GM10266 (cell line): ENCODE data around the gene TRA2A.

Experiments used
- DNase-seq: peaks from one replicate; pipeline ENCODE4 v3.0.0; 2012; ENCODE audit errors: extremely low spot score
- TF ChIP-seq, protein P1 (sequence below): IDR thresholded peaks from 2 replicates; pipeline ENCODE4 v1.5.1; 2012; ENCODE audit warnings: mild to moderate bottlenecking, low read depth; ENCODE audit not compliant: control insufficient read depth, insufficient read depth; ENCODE audit errors: missing control alignments

Gene TRA2A

GRCh38 chr7:23544913-23545354 lies 13.2 kb upstream of the TRA2A start:
- TF ChIP-seq, protein P1, sequence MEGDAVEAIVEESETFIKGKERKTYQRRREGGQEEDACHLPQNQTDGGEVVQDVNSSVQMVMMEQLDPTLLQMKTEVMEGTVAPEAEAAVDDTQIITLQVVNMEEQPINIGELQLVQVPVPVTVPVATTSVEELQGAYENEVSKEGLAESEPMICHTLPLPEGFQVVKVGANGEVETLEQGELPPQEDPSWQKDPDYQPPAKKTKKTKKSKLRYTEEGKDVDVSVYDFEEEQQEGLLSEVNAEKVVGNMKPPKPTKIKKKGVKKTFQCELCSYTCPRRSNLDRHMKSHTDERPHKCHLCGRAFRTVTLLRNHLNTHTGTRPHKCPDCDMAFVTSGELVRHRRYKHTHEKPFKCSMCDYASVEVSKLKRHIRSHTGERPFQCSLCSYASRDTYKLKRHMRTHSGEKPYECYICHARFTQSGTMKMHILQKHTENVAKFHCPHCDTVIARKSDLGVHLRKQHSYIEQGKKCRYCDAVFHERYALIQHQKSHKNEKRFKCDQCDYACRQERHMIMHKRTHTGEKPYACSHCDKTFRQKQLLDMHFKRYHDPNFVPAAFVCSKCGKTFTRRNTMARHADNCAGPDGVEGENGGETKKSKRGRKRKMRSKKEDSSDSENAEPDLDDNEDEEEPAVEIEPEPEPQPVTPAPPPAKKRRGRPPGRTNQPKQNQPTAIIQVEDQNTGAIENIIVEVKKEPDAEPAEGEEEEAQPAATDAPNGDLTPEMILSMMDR = peak; percentile 75
- DNase-seq = peak; percentile 36

- no peak for DNase-seq
- TF ChIP-seq, protein P1 = no peak
Observed at GRCh38 chr7:23542752-23543151, 11.0 kb upstream of the TRA2A start.

GRCh38 chr7:23539494-23539907 lies 7.7 kb upstream of the TRA2A start:
- TF ChIP-seq, protein P1 = no peak
- DNase-seq = no peak

- no peak for DNase-seq
- TF ChIP-seq, protein P1 = no peak
Observed at GRCh38 chr7:23538301-23538700, 6.5 kb upstream of the TRA2A start.

- TF ChIP-seq, protein P1 = no peak
- no peak for DNase-seq
Observed at GRCh38 chr7:23533238-23533604, 1.4 kb upstream of the TRA2A start.

GRCh38 chr7:23532490-23533237 lies 883 bp upstream of the TRA2A start:
- TF ChIP-seq, protein P1 = no peak
- DNase-seq = no peak

GRCh38 chr7:23531050-23531793 lies 559 bp downstream of the TRA2A start:
- DNase-seq = peak; percentile 20
- TF ChIP-seq, protein P1 = no peak
